OCI-LY1 (cell line): Measurements from ENCODE around the gene MAP3K7CL.

Source experiments
- CTCF ChIP-seq: fragments of 200-600 bp; sonication (generic), shearing (Covaris generic); IDR thresholded peaks from 2 replicates; pipeline ENCODE4 v1.5.1; 2017; ENCODE audit warnings: mild to moderate bottlenecking, antibody characterized with exemption, low read length, moderate library complexity, mixed read lengths
- EZH2 ChIP-seq: fragments of 200-600 bp; sonication (generic), shearing (Covaris generic); IDR thresholded peaks from 2 replicates; pipeline ENCODE4 v1.8.0; 2017; ENCODE audit warnings: borderline replicate concordance, mixed run types, mild to moderate bottlenecking, antibody characterized with exemption, low read length, moderate library complexity, mixed read lengths

- TF ChIP-seq CTCF, result no peak
- no peak for TF ChIP-seq EZH2
Measured at GRCh38 chr21:29177800-29178199, 47.4 kb downstream of the MAP3K7CL start.
